ENCODE data around the gene LRRK1.

The LRRK1 gene

DNA sequence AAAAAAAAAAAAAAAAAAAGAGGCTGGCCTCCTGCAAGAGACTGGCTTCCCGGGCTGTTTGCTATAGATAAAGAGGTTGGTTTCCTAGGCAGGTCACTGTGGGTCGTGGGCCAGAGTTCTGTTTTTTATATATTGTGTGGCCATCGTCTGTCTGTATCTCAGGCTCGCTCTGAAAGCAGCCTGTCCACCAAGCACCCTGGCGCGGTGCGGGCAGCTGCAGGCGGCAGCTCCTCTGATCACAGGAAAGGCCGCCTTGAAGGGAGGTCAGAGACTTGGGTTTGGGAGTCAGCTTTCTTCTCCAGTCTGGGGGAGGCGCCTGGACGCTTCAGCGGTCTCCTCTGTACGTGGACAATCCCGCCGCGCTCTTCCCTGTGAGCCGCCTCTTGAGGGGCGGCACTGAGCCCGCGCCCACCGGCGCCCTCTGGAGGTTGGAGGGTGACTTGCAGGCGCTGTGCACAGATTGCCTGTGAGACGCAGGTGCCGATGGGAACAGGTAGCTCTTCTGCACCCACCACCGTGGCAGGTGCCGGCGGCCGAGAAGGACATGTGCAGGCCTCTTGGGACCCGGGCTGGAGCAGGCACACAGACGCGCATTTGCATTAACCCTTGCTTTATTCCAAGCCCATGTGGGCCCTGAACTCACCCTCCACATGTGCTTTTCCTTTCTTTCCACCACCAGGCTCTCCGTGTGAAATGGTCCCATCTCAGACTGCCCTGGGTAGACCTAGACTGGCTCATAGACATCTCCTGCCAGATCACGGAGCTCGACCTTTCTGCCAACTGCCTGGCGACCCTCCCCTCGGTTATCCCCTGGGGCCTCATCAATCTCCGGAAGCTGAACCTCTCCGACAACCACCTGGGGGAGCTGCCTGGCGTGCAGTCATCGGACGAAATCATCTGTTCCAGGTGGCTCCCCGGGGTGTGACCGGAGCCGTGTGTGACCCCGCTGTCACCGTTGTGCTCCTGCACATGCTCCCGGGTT, 89.3 kb downstream of the LRRK1 start:
- no peak for DNase-seq

DNA sequence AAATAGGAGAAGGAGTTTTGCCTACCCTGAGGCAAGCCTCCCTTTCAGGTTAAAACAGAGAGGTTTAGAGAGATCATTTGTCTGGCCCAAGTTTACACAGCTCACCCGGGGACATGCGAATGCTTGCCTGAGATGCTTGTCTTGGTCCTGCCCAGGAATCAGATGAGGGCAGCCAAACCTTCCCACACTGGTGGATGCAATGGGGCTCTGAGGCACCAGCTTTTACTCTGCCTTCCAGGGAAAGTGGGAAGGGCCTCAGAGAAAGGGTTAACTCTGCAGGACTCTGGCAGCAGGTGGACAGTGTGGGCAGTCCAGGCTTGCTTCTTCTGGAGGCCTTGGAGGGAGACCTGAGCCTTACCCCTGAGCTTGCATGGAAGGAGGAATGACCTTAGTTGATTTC, 90.0 kb downstream of the LRRK1 start:
- DNase-seq: no peak

DNA sequence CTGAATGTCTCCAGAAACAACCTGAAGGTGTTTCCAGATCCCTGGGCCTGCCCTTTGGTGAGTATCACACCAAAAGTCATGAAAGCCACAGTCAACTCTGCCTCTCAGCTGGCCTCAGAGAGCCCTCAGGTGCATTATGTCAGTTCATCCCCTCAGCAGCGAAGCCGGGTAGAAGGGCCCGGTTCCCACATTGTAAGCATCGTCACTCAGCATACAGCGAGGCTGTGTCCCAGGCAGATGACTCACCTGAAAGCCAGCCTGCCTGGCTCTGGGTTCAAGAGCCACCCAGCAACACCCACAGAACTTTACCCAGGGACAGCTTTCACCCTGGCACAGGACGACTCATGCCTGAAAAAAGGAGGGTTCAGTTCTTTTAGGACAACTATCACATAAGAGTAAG, 91.6 kb downstream of the LRRK1 start:
- DNase-seq: no peak

DNA sequence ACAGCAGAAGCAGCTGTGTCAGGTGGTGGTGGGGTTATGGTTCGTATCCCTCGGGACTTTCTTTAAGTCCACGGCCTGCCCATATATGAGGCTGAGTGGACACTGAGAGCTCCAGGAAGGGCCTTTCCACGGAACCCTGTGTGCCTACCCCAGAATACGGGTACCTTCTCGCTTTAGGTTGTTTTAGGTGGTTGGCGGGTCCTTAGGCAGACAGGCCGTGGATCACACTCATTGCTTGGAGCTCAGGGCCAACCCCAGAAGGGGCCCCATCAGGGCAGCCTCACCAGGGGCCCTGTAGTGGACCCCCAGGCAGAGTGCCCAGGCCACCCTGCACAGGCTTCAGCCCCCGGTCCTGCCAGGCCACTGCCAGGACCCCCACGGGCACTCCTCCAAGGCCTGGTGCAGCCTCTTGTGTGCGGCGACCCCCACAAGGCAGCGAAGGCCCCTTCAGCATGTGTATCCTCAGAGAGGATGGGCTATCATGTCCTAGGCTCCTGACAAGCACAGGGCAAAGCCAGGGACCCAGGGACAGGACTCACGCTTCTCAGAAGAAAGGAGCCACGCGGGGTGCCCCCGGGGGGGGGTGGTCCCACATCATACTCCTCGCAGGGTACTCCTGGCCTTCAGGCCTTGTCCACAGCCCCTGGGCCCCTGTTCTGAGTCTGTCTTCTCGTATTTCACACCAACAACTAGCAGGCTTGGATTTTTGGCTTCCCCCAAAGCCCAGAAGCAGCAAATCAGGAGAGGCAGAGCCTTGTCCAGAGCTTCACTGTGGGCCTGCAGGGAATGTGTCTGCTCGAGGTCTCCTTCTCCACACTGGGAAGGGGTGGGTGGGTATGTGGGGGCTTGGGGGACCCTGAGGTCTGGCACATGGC, 93.4 kb downstream of the LRRK1 start:
- no peak for DNase-seq

DNA sequence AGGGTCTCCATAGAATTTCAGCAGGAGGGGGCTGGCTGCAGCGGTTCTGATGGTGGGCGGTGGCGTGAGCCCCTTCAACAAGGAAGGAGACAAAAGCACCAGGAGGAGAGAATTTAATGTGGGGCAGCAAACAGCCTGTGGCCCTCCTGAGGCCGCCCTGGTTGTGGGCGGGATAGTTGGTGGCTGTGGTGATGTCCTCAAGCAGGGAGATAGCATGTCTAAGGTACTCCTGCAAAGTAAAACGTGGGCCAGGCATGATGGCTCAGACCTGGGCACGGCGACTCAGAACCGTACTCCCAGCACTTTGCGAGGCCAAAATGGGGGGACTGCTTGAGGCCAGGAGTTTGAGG, 94.0 kb downstream of the LRRK1 start:
- no peak for DNase-seq

DNA sequence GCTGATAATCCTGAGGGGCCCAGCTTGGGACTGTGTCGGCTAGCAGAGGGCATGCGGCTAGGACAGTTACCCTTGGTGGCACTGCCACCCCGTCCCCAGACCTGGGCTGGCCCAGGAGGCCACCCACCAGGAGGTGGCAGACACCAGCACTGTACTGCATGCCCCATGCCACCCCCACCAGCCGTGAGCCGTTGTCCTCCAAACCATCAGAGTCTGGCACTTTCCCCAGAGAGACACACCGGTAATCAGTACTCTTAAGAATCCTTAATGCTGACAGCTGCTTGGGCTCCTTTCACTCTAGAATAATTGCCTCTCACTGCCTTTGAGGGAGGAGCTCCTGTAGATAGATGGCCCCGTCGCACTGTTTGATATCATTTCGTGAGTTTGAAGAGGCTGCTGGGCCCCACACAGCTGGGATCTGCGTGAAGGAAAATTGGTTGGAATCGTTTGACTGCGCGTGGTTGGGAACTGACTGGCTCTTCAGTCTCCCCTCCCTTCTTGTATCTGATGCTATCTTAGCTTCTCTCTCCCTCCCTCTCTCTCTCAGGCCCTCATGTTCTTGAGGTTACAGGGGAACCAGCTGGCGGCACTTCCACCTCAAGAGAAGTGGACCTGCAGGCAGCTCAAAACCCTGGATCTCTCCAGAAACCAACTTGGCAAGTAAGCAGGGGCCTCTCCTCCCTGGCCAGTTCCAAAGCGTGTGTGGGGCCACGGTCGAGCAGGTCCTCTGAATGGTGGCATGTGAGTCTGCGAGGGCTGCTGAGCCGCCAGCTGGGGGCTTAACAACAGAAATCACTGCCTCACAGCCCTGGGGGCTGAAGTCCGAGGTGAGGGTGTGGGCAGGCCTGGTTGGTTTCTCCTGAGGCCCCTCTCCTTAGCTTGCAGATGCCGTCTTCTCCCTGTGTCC, 94.9 kb downstream of the LRRK1 start:
- no peak for DNase-seq

DNA sequence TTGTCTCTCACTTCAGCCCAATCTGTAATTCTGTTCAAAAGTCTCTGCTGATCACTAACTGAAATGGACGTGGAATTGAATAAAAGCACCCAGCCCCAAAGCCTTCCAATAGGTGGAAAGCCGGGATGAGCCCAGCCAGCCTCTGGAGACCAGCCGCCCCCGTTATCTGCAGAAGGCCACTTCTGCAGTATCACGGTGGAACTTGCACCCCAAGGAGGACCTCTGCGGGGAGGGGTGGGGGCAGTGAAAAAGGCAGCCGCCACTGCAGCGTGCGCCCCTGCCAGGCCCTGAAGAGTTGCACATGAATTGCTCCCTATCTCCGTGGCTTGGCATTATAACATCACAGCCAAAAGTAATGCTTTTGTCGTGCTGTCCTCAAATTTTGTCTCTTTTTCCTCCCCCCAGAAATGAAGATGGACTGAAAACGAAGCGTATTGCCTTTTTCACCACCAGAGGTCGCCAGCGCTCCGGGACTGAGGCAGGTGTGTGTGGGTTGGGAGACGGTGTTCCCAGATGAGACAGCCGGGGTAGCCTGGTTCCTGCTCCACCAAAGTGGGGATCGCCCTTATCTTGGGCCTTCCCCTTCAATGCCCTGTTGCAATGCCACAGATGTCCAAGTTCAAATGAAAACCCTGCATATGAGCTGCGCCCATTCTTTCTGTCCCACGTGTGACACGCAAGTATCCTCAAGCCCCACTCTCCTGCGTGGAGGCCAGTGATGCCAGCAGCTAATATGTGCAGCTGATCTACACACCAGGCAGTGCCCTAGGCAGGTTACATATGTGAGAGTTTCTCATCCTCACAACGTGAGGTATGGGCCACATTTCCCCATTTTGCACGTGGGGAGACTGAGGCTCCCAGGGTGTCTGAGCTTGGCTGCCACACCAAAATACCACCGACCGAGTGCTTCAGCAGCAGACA, 96.0 kb downstream of the LRRK1 start:
- peak; percentile 67 for DNase-seq

DNA sequence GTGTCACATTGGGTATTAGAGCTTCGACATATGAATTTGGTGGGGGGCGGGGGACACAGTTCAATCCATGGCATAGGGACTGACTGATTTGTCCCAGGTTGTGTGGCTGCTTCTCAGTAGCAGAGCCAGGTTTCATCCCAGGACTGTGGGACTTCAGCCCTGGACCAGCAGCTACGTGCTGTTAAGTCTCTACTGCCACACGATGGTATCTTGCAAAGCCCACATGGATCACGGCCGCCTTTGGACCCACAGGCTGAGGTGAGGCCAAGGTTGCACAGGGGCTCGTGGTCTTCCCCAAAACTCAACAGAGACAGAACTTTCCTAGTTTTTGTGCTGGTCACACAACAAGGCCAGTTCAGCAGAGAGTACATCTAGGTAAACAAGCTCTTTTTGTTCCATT, 97.4 kb downstream of the LRRK1 start:
- DNase-seq: no peak

DNA sequence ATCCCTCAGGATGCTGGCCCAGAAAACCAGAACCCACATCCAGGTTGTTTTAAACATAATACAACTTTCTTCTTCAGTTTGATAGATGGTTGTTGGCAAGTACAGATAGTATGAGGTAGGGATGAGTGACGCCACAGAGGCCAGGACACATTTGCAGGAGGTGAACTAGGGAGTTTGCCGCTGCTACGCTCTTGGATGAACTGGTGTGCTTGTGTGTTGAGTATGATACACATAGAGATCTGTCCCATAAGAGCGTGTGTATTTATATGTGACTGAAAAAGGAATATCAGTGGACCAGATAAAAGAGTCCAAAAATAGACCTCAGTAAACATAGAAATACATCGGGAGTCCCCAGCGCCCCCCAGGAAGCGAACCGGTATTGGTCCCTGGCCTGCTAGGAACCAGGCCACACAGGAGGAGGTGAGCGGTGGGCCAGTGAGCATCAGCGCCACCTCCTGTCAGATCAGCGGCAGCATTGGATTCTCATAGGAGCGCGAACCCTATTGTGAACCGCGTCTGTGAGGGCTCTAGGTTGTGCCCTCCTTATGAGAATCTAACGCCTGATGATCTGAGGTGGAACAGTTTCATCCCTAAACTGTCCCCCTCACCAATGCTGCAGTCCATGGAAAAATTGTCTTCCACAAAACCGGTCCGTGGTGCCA, 98.1 kb downstream of the LRRK1 start:
- DNase-seq: no peak

DNA sequence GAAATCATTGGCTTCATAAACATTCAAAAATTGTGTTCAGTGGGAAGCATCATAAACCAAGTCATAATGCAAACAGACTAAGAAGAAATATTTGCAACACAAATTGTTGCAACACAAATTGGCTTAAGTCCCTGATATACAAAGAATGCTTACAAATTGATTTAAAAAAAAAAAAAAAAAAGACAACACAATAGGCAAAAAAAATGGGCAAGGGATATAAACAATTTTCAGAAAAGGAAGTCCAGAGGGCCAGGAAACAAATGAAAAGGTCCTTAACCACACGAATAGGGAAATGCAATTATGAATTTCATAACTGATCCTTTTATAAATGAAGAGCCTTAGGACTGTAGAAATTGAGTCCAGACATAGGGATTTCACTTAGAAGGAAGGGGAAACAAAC, 98.9 kb downstream of the LRRK1 start:
- DNase-seq: no peak

DNA sequence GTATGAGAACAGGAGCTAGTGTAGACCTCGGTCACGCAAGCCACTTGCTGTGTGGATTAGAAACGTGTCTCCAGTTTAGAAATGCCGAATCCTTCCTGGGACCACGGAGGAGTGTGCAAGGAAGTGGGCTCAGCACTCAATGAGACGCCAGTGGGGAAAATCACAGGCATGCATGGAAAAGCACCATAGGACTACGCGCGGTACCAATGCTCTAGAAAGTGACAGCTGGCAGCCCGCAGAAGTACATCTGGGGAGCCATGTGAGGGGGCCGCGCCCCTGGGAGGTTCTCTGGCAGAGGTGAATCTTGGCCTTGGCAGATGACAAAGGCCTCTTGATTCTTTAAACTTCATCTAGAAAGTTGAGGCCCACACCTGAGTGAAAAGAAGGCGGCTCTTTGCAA, 99.3 kb downstream of the LRRK1 start:
- no peak for DNase-seq

DNA sequence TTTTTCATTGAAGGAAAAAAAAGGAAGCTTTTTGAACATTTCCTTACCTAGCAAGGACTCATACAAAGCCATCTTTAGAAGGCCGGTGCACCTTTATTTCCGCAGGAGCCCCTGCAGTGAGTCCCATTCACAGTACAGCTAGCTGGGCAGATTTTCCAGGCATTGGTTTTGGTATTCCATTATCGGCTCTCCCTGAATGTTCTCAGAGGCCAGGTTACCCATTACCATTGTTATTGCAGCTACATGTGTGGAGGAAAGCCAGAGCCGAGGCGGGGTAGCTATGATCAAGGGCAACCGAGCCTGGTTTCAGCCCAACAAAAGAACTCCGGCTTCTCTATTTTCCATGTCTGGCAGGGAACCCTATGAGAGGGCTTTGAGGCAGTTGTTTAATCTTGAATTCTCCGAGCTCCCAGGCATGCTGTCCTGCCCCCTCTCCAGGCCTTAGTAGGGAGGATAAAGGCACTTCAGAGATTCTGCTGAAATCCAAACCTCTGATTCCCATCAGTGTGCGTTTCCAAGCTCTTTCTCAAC, 100.3 kb downstream of the LRRK1 start:
- DNase-seq: no peak

DNA sequence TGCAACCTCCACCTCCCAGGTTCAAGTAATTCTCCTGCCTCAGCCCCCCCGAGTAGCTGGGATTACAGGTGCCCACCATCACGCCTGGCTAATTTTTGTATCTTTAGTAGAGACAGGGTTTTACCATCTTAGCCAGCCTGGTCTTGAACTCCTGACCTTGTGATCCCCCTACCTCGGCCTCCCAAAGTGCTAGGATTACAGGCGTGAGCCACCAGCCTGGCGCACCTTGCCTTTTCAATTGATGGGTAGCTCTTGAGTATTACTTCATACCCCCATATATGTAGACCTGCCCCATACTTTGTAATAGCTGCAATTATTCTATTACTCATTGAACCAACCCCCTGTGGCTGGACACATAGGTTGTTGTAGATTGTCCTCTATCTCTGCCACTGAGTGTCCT, 101.3 kb downstream of the LRRK1 start:
- DNase-seq: no peak

DNA sequence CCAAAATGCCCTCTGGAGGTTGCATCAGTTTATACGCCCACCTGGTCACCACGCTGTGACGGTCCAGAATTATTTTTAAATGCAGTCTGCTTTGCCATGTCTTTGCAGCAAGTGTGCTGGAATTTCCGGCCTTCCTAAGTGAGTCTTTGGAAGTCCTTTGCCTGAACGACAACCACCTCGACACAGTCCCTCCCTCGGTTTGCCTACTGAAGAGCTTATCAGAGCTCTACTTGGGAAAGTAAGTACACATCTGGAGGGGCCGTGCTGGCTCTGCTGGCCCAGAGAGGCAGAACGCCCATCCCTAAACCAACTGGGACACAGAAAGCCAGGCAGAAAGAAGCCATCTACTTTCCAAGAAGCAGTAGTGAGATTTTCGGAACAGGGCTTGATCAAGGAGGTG, 101.8 kb downstream of the LRRK1 start:
- DNase-seq: no peak

DNA sequence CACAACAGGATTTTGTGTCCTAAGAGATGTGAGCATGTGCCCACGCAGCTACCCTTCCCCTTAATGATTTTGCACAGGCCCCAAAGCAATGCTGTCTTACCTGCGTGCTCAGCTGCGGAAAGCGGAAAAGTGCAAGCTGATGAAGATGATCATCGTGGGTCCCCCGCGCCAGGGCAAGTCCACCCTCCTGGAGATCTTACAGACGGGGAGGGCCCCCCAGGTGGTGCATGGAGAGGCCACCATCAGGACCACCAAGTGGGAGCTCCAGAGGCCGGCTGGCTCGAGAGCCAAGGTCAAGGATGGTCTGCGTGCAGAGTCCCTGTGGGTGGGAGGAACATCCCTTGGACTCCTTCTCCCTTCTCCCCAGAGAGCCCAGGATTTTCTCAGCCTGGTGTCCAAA, 103.1 kb downstream of the LRRK1 start:
- no peak for DNase-seq

DNA sequence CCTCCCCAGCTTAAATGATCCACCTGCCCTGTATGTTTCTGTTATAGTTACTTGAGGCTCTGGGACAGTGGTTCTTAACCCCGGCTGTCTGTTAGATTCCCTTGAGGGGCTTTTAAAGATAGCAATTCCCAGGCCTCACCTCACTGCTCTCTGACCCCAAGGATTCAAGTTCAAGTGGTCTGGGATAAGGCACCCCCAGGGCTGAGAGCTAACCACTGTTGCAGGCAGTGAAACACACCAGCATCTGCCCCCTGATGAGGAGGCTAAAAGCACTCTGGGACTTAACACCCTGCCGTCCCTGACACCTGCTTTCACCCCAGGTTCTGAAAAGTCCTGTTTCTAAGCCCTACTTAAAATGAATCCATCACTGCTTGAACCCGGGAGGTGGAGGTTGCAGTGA, 103.7 kb downstream of the LRRK1 start:
- DNase-seq: no peak

DNA sequence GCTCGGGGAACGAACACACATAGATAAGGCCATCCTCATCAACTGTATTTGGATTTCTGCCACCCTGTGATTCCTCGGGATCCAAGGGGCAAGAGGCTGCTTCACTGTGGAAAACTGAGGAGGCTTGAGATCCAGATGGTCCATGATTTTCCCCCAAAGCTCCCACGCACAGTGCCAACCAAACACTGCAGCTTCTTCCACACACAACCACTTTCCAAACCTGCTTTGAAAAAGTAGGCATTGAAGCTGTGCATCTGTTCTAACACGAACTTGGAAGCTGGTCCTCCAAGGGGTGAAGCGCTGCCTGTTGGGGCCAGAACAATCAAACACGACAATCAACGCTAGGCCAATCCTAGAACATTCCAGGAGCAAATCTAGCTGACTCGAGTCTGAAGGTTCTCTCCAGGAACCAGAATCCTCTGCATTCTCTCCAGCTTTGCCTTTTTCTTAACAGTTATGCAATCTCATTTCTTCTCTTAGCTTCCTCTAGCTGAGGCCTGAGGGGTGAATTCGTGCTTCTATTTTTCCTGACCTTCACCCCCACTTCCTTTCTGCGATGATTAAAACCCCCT, 104.4 kb downstream of the LRRK1 start:
- no peak for DNase-seq

DNA sequence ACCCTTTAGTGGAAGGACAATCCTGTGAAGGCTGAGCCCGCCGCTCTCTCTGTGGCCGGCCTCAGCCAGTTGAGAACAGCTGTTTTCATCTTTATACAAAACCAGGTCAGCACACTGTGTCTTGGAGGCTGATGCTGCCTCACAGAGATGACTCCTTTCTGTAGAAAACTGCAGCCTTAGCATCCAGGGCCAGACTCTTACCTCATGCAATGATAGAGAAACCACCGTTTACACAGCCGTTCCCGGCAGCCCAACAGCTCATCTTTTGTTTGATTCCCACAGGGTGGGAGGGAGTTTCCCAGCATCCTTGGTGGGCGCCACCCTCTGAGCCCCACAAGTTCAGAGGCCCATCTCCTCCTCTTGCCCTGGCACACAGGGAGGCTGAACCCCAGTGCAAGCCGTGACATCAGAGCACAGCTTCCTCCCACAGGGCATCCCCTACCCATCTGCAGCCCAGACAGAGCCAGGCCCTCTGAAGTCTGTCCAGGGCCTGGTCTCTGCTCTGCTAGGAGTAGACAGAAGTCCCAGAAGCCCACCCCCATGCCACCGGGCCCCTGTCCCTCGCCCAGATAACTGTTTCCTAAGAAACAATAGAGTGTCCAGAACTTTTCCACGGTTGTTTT, 105.0 kb downstream of the LRRK1 start:
- no peak for DNase-seq

DNA sequence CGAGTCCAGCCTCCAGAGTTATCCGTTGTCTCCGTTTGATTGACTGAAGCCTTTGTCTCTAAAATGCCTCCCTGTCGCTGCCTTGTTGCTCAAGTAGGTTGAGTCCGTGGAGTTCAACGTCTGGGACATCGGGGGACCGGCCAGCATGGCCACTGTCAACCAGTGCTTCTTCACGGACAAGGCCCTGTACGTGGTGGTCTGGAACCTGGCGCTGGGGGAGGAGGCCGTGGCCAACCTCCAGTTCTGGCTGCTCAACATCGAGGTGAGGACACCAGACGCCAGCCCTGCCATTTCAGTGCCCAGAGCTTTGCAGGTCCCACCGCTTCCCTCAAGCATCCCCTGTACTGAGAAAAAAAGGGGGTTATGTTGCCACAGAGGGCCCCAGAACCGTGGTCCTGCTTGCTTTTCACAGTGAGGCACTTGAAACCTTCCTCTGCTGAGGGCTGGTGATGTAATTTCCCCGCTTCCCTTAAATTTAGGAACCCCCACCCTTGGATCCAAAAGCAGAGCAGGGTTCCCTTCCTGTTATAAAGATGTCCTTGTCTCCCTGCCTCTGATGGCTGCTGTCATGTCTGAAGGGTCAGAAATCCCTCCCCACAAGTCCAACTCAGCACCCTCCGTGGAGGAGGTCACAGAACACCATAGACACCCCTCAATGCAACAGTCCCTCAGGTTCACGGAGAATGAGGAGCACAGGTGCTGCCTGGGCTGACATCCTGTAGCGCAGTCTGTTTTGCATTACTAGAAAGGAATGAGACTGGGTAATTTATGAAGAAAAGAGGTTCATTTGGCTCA, 105.7 kb downstream of the LRRK1 start:
- no peak for DNase-seq

Measured in EL (cell line).